Stimulated activated naive CD8-positive, alpha-beta T cell treated with anti-CD3 and anti-CD28 coated beads, Interleukin-15, Interleukin-2, amounts not matched to agents 100 U/mL and 50 U/mL, for 24 hours (primary cell): Measurements from ENCODE around the gene FAM162A.

Experiments used
- ATAC-seq: fragments of 150-1000 bp; cut with Tn5 transposase; one replicate; pipeline ENCODE4 v1.10.0; 2021
- DNase-seq: peaks from one replicate; pipeline ENCODE4 v3.0.0; 2021

FAM162A gene

GRCh38 chr3:122389197-122389596 lies 5.2 kb downstream of the FAM162A start:
- ATAC-seq (no peak), DNase-seq (no peak)

GRCh38 chr3:122389892-122390291 lies 5.9 kb downstream of the FAM162A start:
- no peak for DNase-seq
- ATAC-seq, result no peak

- DNase-seq (no peak), ATAC-seq (no peak)
Observed at GRCh38 chr3:122390665-122391064, 6.7 kb downstream of the FAM162A start.

- no peak for DNase-seq
- no peak for ATAC-seq
Observed at GRCh38 chr3:122391681-122392446, 7.9 kb downstream of the FAM162A start.

- ATAC-seq (no peak), DNase-seq (no peak)
Observed at GRCh38 chr3:122392868-122393844, 9.2 kb downstream of the FAM162A start.

- ATAC-seq (no peak), DNase-seq (no peak)
Observed at GRCh38 chr3:122394173-122394572, 10.2 kb downstream of the FAM162A start.

GRCh38 chr3:122395582-122395981 lies 11.6 kb downstream of the FAM162A start:
- ATAC-seq, result no peak
- DNase-seq, result no peak

- no peak for ATAC-seq
- no peak for DNase-seq
Observed at GRCh38 chr3:122396511-122396910, 12.5 kb downstream of the FAM162A start.

- no peak for ATAC-seq
- DNase-seq, result no peak
Observed at GRCh38 chr3:122397201-122397600, 13.2 kb downstream of the FAM162A start.

- DNase-seq (no peak), ATAC-seq (no peak)
Observed at GRCh38 chr3:122398920-122399319, 14.9 kb downstream of the FAM162A start.

GRCh38 chr3:122403489-122403888 lies 19.5 kb downstream of the FAM162A start:
- DNase-seq (no peak), ATAC-seq (no peak)

GRCh38 chr3:122405015-122405414 lies 21.0 kb downstream of the FAM162A start:
- DNase-seq (no peak), ATAC-seq (no peak)

GRCh38 chr3:122406198-122406597 lies 22.2 kb downstream of the FAM162A start:
- DNase-seq (peak; percentile 31), ATAC-seq (peak; percentile 66)

GRCh38 chr3:122407946-122408345 lies 24.0 kb downstream of the FAM162A start:
- no peak for DNase-seq
- no peak for ATAC-seq

- DNase-seq (no peak), ATAC-seq (no peak)
Observed at GRCh38 chr3:122409446-122409845, 25.5 kb downstream of the FAM162A start.

- ATAC-seq (no peak), DNase-seq (no peak)
Observed at GRCh38 chr3:122410111-122410510, 26.1 kb downstream of the FAM162A start.

GRCh38 chr3:122410639-122411038 lies 26.7 kb downstream of the FAM162A start:
- DNase-seq (no peak), ATAC-seq (peak; percentile 67)

- ATAC-seq (no peak), DNase-seq (no peak)
Observed at GRCh38 chr3:122414391-122414790, 30.4 kb downstream of the FAM162A start.

- ATAC-seq (peak; percentile 34), DNase-seq (peak; percentile 57)
Observed at GRCh38 chr3:122415104-122415744, 31.2 kb downstream of the FAM162A start.

- ATAC-seq, result peak; percentile 90
Observed at GRCh38 chr3:122415762-122416654, 32.0 kb downstream of the FAM162A start, which contains the start of gene WDR5B. WDR5B (minus strand) TSS chr3:122416062; CDS start chr3:122415528, 534 bp downstream.

GRCh38 chr3:122416966-122417365 lies 33.0 kb downstream of the FAM162A start:
- no peak for ATAC-seq

More at GRCh38 chr3:122415762-122416654, 32.0 kb downstream of the FAM162A start, which contains the start of gene WDR5B:
- DNase-seq, result peak; percentile 99

More at GRCh38 chr3:122416966-122417365, 33.0 kb downstream of the FAM162A start:
- no peak for DNase-seq
